HG03432 (cell line): Measurements from ENCODE around the gene GIPC1.
"Not testable (repeated sequence)": the region's sequence is repeated elsewhere in the genome, so short reads cannot be mapped to it uniquely, and the experiment has no call there.

Experiments
- ATAC-seq: cut with Tn5 transposase; IDR thresholded peaks from one replicate; pipeline ENCODE4 v1.9.1; 2021; ENCODE audit warnings: mild to moderate bottlenecking, moderate library complexity; ENCODE audit not compliant: unreplicated experiment

GIPC1 gene

GRCh38 chr19:14519245-14519859, 23.4 kb upstream of the GIPC1 start:
- ATAC-seq = no peak

GRCh38 chr19:14517840-14518505, 22.0 kb upstream of the GIPC1 start, which contains the start of gene DNAJB1:
TSS of gene DNAJB1 (minus strand) at chr19:14518397. CDS start at chr19:14518349, 48 bp downstream.
- ATAC-seq = peak; percentile 67

DNA sequence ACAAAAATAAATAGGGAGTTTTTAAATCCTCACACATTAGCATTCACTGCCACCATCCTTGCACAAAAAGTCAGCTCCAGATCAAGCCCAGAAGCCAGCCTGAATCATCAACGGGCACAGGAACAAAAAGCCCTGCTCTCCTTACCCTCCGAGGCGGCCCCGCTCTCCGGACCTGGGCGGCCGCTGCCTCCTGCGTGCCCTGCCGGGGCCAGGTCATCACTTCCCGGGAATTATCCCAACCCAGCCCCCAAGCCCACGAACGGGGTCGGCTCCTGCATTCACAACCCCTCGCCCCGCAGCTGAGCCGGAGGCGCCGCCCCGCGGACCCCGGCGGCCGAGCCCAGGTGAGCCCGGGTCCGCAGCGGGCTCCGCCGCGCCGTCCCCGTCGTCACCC, 21.5 kb upstream of the GIPC1 start:
- no peak for ATAC-seq

DNA sequence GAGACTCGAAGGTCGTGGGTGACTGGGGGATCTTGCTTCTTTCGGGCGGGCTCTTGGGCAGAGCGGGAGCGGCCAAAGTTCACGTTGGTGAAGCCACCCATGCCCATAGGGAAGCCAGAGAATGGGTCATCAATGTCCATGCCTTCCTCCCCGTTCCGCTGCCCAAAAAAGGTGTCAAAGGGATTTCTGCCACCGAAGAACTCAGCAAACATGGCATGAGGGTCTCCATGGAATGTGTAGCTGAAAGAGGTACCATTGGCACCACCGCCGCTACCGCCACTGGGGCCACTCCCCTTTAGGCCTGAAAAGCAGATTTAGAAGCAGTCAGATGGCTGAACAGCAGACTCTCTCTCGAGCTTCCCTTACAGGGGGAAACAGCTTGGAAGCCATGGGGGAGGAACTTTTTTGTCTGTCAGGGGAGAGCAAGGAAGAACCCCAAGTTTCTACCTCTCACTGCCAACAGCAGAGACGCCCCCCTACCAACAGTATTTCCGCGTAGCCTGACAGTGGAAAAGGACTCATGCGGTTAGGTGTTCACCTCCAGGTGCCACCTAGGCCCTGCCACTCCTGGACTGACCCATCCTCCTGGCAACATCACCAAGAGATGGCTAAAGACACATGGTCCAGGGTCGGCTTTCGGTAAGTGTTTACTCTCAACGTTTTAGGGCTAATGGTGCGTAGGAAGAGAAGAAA, 21.0 kb upstream of the GIPC1 start:
- no peak for ATAC-seq

GRCh38 chr19:14516048-14516534, 20.2 kb upstream of the GIPC1 start:
- ATAC-seq = no peak

GRCh38 chr19:14515501-14516047, 19.6 kb upstream of the GIPC1 start:
- ATAC-seq = no peak

- no peak for ATAC-seq
These were observed 18.4 kb upstream of the GIPC1 start for GRCh38 chr19:14514215-14514863.

GRCh38 chr19:14512406-14512961, 16.6 kb upstream of the GIPC1 start:
- no peak for ATAC-seq

GRCh38 chr19:14511229-14511593, 15.3 kb upstream of the GIPC1 start:
- no peak for ATAC-seq

- no peak for ATAC-seq
These were observed 14.6 kb upstream of the GIPC1 start for GRCh38 chr19:14510311-14511228.

DNA sequence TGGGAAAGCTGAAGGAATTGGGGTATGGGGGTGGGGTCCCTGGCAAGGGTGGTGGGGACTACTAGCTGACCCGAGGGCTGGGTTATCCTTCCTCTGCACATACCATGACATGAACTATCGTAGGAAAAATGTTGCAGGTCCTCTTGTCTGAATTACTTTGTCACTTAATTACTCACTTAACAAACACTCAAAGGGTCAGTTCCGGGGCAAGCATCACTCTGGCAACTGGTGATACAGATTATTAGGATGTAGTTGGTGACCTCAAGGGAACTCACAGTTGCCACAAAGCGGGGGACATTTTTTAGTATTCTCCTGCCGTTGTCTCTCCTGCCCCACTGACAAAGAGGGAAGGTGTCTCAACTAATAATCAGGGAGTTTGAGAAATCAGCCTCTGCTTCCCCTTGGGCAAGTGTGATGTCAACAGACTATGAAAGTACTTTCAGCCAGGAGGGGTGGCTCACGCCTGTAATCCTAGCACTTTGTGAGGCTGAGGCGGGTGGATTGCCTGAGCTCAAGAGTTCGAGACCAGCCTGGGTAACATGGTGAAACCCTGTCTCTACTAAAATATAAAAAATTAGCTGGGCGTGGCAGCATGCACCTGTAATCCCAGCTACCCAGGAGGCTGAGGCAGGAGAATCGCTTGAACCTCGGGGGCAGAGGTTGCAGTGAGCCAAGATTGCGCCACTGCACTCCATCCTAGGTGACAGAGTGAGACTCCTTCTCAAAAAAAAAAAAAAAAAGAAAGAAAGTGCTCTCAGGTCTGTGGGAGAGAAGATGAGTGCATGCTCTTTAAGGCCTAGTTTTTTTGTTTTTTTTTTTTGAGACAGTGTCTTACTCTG, 12.0 kb upstream of the GIPC1 start:
- no peak for ATAC-seq

GRCh38 chr19:14505488-14506239, 9.7 kb upstream of the GIPC1 start:
- no peak for ATAC-seq

GRCh38 chr19:14504575-14504974, 8.6 kb upstream of the GIPC1 start:
- not testable (repeated sequence) for ATAC-seq

DNA sequence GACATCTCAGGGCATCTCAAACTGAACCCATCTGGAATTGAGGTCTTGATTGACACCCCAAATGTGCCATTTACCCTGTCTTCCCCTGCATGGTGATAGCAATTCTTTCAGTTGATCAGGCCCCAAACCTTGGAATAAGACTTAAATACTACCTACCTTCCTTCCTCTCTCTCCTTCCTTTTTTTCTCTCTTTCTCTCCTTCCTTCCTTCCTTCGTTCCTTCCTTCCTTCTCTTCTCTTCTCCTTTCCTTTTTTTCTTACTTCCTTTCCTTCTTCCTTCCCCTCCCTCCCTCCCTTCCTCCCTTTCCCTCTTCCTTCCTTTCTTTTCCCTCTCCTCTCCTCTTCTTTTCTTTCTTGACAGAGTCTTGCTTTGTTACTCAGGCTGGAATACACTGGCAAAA, 7.4 kb upstream of the GIPC1 start:
- no peak for ATAC-seq

GRCh38 chr19:14502334-14503092, 6.6 kb upstream of the GIPC1 start:
- ATAC-seq = no peak

DNA sequence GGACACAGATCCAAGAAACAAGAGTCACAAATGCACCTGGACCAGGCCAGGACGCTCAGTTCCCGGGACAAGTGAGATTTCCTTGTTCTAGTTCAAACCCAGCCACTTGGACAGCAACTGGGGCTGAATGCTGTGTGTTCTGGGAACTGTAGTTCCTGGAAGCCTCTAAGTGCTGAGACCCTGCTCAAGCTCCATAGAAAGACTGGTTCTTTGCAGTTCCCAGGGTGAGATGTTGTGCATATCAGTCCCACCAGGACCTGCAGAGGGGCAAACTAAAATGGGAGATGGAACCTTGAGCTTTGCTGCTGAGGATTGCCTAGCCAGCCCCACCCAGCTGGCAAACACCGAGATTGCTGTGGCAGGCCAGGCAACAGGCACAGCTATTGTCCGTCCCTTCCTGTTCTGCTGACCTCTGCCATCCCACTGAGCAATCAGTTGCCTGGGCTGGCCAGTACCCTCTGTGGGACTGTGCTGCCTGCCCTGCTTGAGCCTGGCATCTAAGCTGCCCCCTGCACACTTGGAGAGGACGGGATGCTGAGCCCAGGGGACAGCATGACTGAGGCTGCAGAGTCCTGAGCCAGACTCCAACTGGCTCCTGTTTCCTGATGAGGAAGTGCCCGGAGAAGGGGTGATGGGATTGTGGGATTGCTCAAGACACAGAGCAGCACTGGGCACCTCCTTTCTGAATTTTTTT, 1.4 kb upstream of the GIPC1 start:
- ATAC-seq = no peak

- ATAC-seq = no peak
These were observed 904 bp upstream of the GIPC1 start for GRCh38 chr19:14496834-14497227.
